NCI-H526 treated with DMSO at 0.1 percent for 48 hours (cell line): ENCODE results near the gene YPEL4.
"Not testable (repeated sequence)": the region's sequence is repeated elsewhere in the genome, so short reads cannot be mapped to it uniquely, and the experiment has no call there.

Experiments
- DNase-seq: peaks from one replicate; lab custom pipeline; 2025; lab: John Stamatoyannopoulos, UW

The YPEL4 gene

DNA sequence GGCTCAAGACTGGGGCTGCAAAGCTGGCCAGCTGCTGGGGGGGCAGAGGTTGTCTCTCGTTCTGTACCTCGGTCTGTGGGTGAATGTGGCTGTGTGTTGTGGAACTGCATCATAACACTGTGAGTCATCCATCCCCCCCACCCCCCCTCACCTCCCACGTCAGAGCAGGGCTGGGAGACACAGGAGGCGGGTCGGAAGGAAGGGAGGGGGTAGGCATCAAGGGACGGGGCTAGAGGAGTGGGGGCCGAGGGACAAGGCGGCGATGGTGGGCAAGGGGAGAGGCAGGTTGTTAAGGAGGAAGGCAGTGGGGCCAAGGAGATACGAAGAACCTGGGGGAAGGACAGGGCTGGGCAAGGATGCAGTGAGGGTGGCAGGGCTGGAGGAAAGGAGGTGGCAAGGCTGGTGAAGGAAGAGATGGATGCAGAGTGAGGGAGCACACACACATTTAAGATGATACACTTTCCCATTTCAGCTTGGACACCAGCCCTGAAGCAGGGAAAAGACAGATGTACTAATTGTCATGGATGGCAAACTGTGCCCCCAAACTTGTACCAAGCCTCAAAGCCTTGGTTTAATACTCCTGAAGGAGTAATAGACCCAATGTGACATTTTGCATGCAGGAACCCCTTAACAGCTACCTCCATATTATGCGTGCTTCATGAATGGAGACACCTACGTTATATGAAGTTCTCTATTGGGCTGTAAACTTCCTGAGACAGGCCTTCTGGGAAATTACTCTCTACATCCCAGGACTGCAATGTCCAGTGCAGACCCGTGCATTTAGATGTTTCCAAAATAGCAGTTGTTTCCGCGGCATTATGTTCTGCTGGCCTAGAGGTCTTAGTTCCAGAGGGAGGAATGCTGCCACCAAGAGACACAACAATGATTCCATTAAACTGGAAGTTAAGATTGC is at the start of gene YPEL4:
Gene YPEL4 (minus strand): TSS at position 87 of the 913 bp plus-strand sequence. CDS start 2,805 bp downstream, outside the sequence.
- no peak for DNase-seq

GRCh38 chr11:57698843-57699365 is 49.2 kb upstream of the YPEL4 start:
- DNase-seq: no peak

DNA sequence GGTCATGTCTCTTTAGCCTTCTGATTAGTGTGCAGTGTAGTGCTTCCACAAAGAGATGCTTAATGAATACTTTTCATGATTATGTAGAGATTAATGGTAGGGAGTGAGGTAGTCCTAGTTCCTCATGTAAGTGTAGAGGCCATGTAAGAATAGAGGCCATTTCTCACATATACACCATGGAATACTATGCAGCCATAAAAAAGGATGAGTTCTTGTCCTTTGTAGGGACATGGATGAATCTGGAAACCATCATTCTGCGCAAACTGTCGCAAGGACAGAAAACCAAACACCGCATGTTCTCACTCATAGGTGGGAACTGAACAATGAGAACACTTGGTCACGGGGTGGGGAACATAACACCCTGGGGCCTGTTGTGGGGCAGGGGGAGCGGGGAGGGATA is 40.8 kb upstream of the YPEL4 start:
- not testable (repeated sequence) for DNase-seq

DNA sequence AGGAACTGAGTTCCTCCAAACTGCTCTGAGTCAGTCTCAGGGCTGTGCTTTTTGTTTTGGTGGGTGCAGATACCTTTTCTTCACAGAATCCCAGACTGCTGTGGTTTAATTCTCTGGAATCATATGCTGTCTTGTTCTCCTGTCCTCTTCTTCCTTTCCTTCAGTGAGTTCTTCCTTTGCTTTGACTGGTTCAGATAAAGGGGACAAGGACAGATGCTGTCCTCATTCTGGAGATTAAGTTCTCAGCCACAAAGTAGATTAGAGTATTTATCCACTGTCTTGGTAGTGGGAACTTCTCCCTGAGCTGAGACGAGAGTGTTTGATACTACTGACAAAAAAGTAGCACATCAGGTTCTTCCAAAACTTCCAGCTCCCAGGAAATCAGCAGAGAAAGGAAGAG is 31.5 kb upstream of the YPEL4 start:
- no peak for DNase-seq

GRCh38 chr11:57680552-57680874 is 30.8 kb upstream of the YPEL4 start:
- no peak for DNase-seq

- DNase-seq: no peak
Observed at GRCh38 chr11:57679396-57679795, 29.7 kb upstream of the YPEL4 start.

DNA sequence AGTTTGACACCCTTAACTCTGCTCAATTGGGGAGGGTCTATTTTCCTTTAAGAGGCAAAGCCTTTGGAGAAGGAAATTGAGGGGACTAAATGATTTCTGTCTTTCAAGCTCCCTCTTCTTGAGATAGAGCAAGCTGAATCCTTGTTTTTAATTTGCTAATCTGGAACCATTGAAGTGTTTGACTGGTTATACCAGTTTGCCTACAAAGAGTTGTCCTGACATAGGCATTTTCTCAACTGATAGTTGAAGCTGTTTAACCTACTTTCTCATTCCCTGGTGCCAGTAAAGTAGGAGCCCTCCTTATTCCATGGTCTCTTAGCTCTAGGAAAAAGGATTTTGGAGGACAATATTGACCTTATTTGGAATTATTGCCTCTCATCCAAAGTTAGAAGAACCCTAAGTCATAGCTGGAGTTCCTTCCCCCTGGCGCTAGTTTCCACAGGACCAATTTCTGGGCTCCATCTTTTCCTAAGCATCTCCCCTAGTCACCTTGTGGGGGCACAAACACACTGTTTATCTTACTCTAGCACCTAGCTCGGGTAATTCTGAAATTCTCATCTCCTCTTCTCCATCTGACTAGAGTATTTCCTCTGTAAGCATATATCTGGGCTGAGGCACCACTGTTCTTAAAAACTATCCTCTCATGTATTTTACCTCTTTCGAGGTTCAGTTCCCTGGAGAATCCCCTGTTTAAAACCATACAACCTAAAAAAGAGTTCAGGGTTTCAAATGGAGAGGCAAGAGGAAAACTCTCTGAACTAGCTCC is 25.6 kb upstream of the YPEL4 start:
- DNase-seq: no peak

- DNase-seq: no peak
Observed at GRCh38 chr11:57674251-57674650, 24.5 kb upstream of the YPEL4 start.

GRCh38 chr11:57668434-57668782 is 18.7 kb upstream of the YPEL4 start:
- DNase-seq: no peak

GRCh38 chr11:57667736-57668433 is 18.2 kb upstream of the YPEL4 start, which contains the start of gene ZDHHC5:
TSS of gene ZDHHC5 (plus strand) at chr11:57668114. CDS start at chr11:57673091, 4,977 bp downstream.
- peak; percentile 99 for DNase-seq

GRCh38 chr11:57667117-57667735 is 17.5 kb upstream of the YPEL4 start:
- DNase-seq: peak; percentile 99

GRCh38 chr11:57663975-57664374 is 14.3 kb upstream of the YPEL4 start:
- no peak for DNase-seq

DNA sequence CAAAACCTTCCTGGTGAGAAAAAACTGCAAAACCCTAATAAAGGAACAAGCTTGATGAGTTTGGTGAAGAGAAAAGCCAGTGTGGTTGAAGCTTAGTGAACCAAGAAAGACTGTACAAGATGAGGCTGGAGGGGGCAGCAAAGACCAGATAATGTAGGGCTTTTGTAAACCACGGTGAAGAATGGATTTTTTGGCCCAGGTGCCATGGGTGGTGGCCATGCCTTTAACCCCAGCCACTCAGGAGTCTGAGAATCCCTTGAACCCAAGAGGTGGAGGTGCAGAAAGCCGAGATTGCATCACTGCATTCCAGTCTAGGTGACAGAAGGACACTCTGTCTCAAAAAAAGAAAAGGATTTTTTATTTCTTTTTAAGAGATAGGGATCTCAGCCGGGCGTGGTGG is 13.2 kb upstream of the YPEL4 start:
- DNase-seq: no peak

- DNase-seq: no peak
Observed at GRCh38 chr11:57659669-57660068, 10.0 kb upstream of the YPEL4 start.

- no peak for DNase-seq
Observed at GRCh38 chr11:57658023-57658361, 8.3 kb upstream of the YPEL4 start.

DNA sequence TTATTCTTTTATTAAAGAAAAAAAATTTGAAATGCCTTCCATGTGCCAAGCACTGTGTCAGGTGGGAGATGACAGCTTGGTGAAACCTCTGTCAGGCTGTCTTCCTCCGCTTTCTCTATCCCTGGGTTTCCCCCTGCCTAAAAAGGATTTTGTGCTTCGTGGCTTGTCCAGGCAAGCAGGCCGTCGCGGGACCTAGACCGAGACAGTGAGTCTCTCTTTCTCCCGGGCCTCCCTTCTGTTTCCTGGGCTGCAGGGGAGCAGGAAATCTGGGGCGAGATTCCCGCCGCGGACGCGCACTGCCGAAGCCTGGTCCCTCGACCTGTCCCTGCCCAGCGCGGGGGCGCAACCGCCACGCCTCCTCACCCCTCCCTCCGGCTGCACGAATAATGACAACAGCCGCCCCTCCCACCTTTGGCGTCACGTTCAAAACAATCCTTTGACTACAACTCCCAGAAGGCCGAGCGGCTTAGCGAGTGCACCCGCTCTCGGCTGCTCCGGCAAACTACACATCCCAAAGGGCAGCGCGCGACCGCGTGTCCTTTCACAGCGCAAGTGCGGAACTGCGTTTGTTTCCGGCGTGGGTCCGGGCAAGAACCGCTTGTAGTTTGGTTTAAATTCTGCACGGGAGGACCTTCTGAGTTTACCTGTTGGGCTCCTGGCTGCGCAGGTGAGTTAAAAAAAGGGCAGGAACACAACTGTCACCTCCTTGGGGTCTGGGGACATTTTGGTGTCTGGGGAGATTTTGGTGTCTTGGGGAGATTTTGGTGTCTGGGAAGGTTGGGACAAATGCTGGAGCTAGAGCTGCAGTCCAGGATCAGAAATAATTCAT is 7.7 kb upstream of the YPEL4 start, which contains the start of gene CLP1:
Gene CLP1 (plus strand): TSS at position 569 of the 829 bp plus-strand sequence. CDS start 1,715 bp downstream, outside the sequence.
- DNase-seq: peak; percentile 98

DNA sequence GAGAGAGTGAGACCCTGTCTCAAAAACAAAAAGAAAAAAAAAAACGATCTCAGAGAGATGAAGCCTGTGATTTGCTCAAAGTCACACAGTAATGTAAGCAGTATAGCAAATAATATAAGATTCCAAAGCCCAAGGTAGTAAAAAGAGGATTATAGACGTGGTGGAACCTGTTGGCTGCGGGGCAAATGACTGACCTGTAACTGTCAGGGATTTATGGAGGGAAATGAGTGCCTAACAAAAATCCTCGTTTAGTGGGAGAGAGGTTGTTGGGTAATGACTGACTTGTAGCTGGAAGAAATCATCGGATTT is 7.1 kb upstream of the YPEL4 start:
- DNase-seq: no peak

- no peak for DNase-seq
Observed at GRCh38 chr11:57653163-57653562, 3.5 kb upstream of the YPEL4 start.

- no peak for DNase-seq
Observed at GRCh38 chr11:57652662-57653061, 3.0 kb upstream of the YPEL4 start.

- DNase-seq: not testable (repeated sequence)
Observed at GRCh38 chr11:57652230-57652629, 2.5 kb upstream of the YPEL4 start.

GRCh38 chr11:57651408-57651807 is 1.7 kb upstream of the YPEL4 start:
- DNase-seq: no peak
